Measurements from ENCODE around the gene PRDX3.

Gene PRDX3

DNA sequence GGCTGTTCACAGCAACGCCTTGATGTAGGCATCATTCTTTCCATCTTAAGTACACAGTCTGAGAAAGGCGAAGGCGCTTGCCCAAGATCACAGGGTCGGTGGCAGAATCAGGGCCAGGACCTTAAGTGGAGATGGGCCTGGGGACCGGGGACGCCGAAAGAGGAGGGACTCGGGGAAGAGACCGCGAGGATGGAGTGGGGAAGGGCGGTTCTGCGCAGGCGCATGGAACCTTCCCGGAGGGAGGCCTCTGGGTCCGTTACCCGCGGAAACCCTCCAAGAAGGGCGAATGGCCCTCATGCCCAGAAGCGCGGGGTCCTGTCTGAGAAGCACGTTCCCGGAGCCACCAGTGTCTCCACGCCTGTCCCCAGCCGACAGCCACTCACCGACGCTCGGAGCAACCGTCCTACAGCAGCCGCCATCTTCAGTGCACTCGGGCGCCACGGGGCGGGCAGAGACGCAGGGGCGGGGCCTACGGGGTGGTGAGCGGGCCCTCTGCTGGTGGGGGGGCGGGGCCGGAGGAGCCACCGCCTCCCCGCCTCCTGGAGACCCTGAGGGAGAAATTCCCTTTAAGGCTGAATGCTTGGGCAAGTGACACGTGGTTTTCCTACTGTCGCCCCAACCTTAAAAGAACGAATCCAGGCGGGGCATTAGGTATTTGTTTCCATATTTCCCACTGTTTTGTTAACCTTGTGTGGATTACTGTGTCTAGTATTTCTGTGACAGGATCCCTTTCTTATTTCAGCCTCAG lies at the start of gene PRDX3:
Gene PRDX3, minus strand, starts transcription at position 441 of the 748 bp plus-strand sequence. Its CDS starts 22 bp downstream, at position 419.
- in situ Hi-C loops (cut with HindIII; ENCODE audit: low sequenced_read_pairs): no loop called here

DNA sequence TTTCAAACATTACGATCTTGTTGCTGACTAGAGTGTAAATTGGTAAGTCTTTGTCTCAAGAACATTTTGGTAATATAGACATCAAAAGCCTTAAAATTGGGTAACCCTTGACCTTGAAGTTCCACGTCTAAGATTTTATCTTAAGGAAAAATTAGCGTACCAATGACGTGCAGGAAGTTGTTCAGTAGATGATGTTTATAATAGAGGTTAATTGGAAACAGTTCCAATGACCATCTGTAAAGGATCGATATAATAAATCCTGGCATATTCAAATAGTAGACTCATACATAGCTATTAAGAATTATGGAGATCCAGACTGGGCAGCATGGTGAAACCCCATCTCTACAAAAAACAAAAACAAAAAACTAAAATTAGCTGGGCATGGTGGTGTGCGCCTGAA lies 49.2 kb upstream of the PRDX3 start:
- in situ Hi-C loops (cut with HindIII; ENCODE audit: low sequenced_read_pairs): no loop called here

DNA sequence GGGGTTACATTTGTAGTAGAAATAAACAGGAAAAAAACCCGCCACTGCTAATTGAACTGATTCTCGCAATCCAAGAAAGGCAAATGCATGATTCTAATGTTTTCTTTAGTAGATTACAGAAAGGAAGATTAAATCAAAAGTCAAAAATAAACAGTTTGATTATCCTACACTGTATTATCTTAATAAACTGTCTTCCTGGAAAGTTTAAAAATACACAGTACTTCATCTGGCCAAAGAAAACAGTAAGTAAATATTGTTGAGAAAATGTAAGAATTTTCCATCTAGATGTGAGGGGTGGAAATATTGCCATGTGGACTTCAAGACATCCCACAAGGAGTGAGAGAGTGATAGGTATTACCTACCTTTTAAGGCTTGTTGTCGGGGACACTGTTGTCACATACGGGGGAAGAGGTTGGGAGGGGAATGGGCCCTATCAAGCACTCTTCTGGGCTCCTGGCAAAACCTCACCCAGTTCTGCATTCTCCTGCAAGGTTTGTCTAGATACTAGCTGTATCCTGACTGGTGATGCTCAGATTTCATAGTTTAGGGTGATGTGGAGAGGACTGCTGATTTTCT lies 46.6 kb upstream of the PRDX3 start:
- in situ Hi-C loops (cut with HindIII; ENCODE audit: low sequenced_read_pairs): no loop called here

DNA sequence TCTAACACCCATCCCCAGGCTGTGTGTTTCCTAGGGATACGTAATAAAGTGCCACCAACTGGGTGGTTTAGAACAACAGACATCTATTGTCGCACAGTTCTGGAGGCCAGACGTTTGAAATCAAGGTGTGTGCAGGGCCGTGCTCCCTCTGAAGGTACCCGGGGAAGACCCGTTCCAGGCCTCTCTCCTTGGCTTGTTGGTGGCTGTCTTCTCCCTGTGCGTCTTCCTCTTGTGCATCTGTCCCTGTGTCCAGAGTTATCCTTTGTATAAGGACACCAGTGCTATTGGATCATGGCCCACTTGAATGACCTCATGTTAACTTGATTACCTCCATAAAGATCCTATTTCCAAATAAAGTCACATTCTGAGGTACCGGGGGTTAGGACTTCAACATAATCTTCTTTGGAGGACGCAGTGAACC lies 44.4 kb upstream of the PRDX3 start:
- in situ Hi-C loops (cut with HindIII; ENCODE audit: low sequenced_read_pairs): loop anchor here (25.0 kb wide), 2 partner anchors 189 to 264 kb away; no protein-coding TSS in a partner anchor

DNA sequence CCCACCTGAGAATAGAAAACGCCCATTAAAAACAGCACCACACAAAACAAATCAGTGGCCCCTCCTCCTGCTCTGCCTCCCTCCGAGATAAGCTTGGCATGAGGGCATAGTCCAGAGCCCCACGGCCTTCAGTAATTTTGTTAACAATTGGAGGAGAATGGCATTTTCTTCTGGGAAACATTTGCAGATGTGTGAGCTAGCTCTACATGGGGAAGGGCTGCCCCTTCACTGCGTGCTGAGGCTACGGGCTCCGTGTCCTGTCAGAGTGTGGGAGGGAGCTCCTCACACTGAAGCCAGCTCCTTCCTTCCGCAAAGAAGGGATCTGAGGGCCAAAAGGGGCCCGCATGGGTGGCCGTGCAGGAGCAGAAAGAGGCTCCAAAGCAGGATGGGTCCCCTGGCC lies 43.9 kb upstream of the PRDX3 start:
- in situ Hi-C loops (cut with HindIII; ENCODE audit: low sequenced_read_pairs): loop anchor here (25.0 kb wide), 2 partner anchors 190 to 265 kb away; no protein-coding TSS in a partner anchor

DNA sequence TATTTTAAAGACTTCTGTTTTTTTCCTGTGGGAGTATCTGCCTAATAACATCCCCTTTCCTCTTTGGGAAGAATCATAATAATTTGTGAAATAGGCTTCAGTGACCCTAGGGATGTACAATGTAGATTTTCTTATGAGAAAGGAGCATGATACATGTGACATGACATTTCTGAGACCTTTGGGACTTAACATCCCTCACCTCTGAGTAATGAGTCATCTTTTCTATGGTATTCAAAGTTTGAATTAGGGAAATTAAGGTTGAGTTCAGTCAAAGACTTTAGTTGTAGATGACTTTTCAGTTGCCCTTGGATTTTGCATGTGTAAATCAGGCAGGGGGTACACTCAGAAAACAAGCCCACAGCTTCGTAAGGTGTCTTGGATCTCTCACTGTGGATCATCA lies 43.1 kb upstream of the PRDX3 start:
- in situ Hi-C loops (cut with HindIII; ENCODE audit: low sequenced_read_pairs): loop anchor here (25.0 kb wide), 2 partner anchors 191 to 266 kb away; no protein-coding TSS in a partner anchor

DNA sequence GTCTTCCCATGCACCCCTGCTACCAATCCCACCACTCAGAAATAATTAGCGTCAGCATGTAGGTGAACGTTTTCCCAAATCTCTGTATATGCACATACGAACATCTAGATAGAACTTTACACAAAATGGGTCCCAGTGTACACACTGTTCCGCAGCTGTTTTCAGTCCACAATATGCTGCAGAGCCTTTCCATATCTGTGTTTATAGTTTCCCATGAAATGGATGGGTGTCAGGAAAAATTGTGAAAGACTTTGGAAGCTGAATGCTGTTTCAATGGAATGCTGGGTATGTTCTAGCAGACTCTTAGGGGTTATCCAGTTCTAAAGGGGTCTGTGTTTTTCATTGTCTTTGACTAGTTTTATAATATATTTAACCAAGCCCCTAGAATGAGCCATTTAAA lies 42.6 kb upstream of the PRDX3 start:
- in situ Hi-C loops (cut with HindIII; ENCODE audit: low sequenced_read_pairs): loop anchor here (25.0 kb wide), 2 partner anchors 191 to 266 kb away; no protein-coding TSS in a partner anchor

DNA sequence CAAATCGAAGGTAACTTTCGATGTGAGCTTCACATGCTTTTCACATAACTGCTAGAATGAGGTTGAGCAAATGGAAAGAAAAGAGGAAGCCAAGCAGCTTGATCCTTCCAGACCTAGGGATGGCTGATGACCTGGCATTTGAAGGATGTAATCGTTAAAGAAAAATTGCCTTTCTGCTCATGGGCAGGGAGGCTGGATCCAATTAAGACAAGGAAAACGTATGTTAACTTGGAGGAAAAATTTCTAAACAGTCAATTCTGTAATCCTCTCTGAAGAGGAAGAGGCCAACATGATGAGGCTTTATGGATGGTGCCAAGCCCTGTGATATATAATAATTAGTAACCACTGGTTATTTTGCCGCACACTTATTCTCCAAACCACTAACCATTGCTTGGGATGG lies 41.3 kb upstream of the PRDX3 start:
- in situ Hi-C loops (cut with HindIII; ENCODE audit: low sequenced_read_pairs): loop anchor here (25.0 kb wide), 2 partner anchors 192 to 267 kb away; no protein-coding TSS in a partner anchor

DNA sequence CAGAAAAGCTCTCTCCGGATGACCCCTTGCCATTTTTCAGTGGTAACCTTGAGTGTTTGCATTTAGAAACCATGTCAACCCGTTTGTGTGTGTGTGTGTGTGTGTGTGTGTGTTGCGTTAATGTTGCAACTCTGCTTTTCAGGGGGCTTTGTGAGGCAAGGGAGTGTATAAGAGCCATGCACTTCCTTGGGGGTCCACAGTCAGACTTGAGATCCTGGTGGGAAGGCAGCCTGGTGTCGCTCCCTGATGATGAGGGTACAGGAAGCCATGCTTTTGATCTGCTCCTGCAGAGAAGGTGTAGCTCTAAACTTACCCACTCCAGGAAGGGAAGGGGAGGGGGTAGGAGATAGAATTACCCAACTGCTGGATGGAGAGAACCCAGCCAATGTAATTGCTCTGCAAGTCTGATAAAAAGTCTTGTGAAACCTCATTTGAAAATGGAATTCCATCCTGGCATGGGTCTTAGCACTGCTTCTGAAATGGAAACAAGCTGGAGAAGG lies 39.4 kb upstream of the PRDX3 start:
- in situ Hi-C loops (cut with HindIII; ENCODE audit: low sequenced_read_pairs): loop anchor here (25.0 kb wide), 2 partner anchors 194 to 269 kb away; no protein-coding TSS in a partner anchor

DNA sequence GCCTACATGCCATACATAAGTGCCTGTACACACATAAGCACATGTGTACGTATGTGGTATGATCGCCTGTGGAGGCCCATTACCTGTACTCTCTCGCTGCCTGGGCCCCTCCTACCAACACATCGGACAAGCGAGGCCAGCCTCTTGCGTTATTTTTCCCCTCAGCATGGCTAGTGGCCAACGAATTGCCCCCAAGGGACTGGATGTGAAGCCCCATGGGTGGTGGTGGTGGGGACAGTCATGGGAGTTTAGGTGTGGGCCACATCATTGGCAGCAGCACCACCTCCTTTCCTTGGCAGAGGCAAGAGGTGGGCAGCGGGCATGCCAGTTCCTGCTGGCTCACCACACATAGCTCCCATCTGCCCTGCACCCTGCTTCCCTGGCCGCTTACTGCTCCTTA lies 38.8 kb upstream of the PRDX3 start:
- in situ Hi-C loops (cut with HindIII; ENCODE audit: low sequenced_read_pairs): loop anchor here (25.0 kb wide), 2 partner anchors 195 to 270 kb away; no protein-coding TSS in a partner anchor

DNA sequence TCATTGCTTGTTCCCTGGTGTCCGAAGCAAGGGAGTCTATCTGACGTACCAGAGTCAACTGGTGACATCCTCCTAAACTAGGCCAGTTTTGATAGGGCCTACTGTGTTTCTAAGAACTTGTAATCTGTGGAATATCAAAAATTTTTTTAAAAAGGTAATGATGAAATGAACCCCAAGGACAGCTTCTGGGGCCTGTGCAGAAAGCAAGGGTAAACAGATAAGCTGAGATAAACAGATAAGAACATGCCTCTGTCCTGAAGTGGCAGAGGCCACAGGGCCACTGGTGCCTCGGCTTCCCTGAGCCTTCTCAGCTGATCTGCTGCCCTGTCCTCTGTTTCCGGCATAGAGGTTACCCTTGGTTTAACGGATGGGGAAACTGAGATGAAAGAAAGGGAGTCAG lies 37.5 kb upstream of the PRDX3 start:
- in situ Hi-C loops (cut with HindIII; ENCODE audit: low sequenced_read_pairs): loop anchor here (25.0 kb wide), 2 partner anchors 196 to 271 kb away; no protein-coding TSS in a partner anchor

DNA sequence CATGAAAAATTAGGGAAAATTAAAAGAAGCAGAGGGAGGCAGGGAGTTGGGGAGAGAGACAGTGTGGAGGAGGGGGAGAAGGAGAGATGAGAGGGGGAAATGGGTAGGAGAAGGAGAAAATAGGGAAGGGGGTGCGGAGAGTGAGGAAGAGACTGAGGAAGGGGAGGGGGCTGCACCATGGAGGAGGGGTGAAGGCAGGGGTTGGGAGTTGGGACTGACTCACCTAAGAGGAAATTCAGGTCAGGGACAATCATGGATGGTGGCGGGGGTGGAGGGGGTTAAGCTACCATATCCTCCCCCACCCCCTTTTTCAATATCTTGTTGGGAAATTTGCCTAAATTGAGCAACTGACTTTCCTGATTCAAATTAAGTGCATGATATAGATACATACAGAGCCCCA lies 36.8 kb upstream of the PRDX3 start:
- in situ Hi-C loops (cut with HindIII; ENCODE audit: low sequenced_read_pairs): loop anchor here (25.0 kb wide), 2 partner anchors 197 to 272 kb away; no protein-coding TSS in a partner anchor

DNA sequence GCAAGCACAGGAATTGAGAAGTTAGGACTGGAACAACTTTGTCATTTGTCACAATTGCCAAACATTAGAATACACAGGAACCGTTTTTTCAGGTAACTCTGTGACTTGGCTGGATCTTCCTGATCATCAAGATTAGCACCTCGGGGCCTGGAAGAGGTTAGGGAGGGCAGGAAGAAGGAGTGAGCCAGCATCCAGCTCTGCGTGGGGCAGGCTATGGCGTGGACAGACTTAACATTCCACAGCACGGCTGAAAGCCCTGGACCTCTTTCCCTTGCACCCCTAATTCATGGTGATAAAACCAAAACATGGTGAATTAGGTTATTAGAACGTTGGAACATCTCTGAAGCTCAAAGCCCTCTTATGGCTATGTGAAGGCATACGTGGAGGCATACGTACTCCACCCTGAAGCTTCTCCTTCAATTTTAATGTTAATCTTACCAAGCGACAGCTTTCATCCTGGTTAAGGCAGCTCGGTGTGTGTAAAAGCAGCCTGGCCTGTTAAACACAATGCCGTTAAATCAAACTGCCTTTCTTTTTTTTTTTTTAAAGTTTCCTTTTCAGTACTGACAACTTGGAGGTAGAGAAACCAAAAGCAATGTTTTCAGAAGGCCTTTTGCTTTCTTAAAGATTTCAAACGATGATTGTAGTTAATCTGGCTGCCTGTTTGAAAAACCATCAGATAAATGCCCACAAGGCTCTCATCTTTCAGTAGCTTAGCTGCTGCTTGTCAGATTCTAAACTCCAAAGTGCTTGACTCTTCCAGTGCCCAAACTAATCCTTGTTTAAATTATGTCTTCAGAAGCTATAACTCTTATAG lies 33.2 kb upstream of the PRDX3 start:
- in situ Hi-C loops (cut with HindIII; ENCODE audit: low sequenced_read_pairs): loop anchor here (5.0 to 25.0 kb wide), 3 partner anchors 65 to 275 kb away; no protein-coding TSS in a partner anchor

DNA sequence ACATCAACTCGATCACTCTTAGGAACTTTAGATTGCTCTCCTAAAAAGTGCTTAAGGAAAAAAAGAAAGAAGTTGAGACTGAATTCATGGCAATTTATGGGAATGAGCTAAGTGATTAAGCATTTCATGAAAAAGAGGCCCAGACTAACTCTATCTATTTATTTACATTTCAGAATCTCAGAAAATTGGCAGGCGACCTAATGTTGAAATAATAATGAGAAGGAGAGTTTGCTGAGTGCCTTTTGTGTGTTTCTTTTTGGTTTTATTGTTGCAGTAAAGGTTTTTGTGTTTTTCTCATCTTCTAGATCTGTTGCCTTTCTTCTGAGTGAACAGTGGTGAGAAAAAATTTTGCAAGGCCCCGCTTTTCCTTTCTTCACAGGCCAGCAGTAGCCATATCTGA lies 32.6 kb upstream of the PRDX3 start:
- in situ Hi-C loops (cut with HindIII; ENCODE audit: low sequenced_read_pairs): loop anchor here (5.0 to 25.0 kb wide), 3 partner anchors 66 to 276 kb away; no protein-coding TSS in a partner anchor

DNA sequence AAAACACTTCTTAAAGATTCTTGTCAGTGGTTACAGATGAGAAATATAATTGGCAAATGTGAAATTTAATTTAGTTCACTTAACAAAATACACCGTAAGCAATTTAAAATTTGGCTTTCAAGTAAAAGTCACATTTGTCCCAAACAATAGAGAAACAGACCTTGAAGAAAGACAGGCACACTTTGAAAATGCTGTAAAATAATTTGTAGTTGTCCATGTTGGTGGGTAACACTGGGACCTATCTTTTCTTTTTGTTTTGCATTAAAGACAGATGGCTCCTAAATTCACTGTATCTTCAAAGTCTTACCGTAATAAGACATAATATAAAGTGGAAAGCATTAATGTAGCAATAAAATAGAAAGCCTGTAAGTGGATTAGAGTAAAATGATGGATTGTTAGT lies 32.0 kb upstream of the PRDX3 start:
- in situ Hi-C loops (cut with HindIII; ENCODE audit: low sequenced_read_pairs): loop anchor here (5.0 to 25.0 kb wide), 3 partner anchors 67 to 277 kb away; no protein-coding TSS in a partner anchor

DNA sequence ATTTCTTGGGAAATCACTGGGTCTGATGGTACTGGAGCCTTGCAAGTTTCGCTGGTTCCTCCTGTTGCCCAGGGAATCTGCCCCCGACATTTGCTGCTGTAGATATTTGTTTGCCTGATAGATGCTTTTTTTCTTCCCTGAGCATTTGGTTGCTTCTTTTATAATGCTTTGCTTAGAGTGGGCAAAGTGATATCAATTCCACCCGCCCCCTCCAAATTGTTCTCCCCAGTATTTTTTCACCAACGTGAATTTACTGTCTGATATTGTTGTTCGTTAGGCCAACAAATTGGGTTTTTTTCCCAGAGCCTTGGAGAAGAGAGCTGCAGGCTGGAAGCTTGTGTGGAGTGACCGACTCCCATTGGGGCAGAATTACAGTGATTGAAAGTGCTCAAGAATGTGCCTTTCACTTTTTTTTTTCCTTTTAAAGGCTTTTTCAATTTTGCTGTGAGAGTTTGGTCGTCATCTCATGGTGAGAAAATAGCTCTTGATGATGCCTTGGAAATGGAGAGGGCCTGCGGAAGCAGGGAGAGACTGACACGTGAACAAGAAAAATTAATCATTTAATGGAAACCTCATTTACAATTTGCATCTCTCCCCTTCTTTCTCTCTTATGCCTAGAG lies 31.2 kb upstream of the PRDX3 start:
- in situ Hi-C loops (cut with HindIII; ENCODE audit: low sequenced_read_pairs): loop anchor here (5.0 to 25.0 kb wide), 3 partner anchors 67 to 277 kb away; no protein-coding TSS in a partner anchor

DNA sequence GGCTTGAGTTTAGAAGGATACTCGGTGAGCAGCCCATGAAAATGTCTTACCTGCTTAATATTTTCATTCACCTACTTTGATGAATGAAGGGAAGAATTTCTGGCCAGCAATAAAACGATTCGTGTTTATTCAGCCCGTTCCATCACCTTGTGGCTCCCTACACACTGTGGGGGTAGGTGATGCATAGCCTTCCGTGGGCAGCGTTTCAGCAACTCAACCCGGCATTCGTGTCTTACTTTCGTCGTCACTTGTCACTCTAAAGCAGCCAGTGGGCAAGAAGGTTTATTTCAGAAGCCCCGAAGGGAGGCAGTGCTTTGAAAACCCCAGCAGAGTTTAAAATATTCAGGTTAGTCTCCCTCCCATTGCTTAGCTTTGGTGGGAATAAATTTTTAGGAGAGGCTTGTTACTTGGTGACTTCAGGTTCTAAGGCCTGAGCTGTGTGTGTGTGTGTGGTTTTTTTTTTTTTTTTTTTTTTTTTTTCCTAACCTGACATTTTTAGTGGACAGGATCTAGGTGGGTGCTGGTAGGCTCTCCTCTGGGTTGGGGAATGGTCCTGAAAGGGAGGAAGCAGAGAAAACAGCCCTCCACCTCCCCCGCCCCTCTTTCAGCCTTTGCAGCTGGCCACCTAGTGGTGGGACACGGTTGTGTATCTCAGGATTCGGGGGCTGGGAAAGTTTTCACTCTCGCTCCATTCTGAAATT lies 30.6 kb upstream of the PRDX3 start:
- in situ Hi-C loops (cut with HindIII; ENCODE audit: low sequenced_read_pairs): loop anchor here (25.0 kb wide), 2 partner anchors 203 to 278 kb away; no protein-coding TSS in a partner anchor

DNA sequence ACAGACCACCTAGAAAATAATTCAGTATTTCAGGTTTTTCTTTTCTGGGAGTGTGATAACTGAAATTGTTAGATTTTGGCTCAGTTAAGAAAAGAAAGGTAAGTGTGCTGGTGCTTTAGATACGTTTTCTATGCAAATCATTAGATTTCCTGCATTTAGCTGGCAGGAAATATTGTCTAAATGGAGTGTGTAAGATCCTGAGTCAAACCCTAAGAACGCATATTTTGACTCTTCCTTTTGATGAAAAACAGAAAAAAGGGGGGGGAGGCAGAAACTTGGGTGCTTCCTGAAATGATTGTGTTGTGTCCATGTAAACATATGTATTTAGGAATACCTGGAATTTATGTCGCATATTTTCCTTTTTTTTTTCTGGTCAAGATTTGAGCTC lies 29.9 kb upstream of the PRDX3 start:
- in situ Hi-C loops (cut with HindIII; ENCODE audit: low sequenced_read_pairs): loop anchor here (25.0 kb wide), 2 partner anchors 204 to 279 kb away; no protein-coding TSS in a partner anchor
